Embryonic facial prominence (tissue), 1 donor: ENCODE measurements around the gene LDLRAD4.
"Not testable (repeated sequence)": the region's sequence is repeated elsewhere in the genome, so short reads cannot be mapped to it uniquely, and the experiment has no call there.

ENCODE experiments used
- DNase-seq: peaks from one replicate; pipeline ENCODE4 v3.0.0-alpha.2; 2016; ENCODE audit errors: extremely low spot score

The LDLRAD4 gene

DNA sequence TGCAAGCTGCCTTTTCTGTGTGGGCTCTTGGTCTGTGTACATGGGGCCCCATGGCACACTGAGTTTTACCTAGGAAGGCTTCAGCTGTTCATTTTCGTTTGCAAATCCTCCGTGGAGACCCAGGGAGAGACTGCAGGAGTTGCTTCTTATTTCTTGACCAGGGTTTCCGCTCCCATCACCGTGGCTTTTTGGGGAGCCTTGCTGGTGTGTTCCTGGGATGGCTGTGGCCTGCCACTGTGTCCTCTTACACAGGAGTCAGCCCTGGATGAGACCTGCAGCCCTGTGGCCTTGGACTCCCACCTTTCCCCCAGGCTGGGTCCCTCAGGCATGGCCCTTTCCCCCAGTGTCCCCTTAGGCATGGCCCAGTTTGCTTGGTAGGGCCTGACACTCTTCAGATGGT is 370.8 kb downstream of the LDLRAD4 start:
- no peak for DNase-seq

DNA sequence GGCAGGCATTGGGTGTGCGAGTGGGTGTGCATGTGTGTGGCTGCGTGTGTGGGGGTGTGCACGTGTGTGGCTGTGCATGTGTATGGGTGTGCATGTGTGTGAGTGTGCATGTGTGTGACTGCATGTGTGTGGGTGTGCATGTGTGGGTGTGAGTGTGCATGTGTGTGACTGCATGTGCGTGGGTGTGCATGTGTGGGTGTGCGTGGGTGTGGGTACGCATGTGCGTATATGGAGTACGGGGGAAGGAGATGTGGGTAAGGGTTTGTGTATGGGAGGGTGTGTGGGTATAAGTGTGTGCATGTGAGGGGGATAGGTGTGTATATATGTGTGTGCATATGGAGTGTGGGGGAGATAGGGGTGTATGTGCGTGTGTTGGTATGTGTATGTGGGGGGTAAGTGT is 371.4 kb downstream of the LDLRAD4 start:
- no peak for DNase-seq

DNA sequence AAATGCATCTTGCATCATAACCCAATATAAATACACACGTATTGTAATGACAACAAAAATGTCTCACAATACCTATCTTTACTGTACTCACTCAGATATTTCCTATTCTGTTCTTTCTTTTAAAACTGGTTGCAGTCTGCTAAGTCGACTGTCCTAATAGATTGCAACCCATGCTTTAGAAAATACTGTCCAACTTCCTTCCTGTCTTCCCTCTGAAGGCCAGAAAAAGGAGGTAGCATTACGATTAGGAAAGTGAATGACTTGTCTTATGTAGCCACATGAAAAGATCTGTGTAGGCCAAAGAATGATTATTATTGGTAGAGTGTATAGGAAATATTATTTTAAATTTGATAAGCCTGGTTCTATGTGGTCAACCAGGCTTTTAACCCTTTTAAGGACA is 373.7 kb downstream of the LDLRAD4 start:
- DNase-seq, result no peak

DNA sequence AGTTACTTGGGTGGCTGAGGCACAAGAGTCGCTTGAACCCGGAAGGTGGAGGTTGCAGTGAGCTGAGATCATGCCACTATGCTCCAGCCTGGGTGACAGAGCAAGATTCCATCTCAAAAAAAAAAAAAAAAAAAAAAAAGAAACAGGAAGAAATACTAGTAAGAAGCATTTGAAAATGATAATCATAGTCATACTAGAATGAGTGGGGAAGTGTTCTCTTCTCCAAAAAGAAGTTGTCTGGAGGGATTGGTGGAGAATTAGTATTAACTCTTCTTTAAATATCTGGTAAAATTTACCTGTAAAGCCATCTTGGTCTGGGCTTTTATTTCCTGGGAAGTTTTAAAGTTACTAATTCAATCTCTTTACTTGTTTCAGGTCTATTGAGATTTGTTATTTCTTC is 376.0 kb downstream of the LDLRAD4 start:
- no peak for DNase-seq

DNA sequence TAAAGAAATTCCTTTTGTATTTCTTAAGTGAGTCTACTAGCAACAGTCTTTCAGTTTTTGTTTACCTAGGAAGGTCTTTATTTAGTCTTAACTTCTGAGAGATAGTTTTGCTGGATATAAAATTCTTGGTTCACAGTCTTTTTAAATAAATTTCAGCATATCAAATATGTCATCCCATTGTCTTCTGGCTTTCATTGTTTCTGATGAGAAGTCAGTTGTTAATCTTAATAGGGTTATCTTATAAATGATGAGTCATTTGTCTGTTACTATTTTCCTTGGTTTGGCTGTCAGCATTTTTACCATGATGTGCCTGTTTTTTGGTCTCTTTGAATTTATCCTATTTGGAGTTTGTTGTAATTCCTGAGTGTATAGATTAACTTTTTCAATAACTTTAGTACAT is 378.5 kb downstream of the LDLRAD4 start:
- DNase-seq, result no peak

DNA sequence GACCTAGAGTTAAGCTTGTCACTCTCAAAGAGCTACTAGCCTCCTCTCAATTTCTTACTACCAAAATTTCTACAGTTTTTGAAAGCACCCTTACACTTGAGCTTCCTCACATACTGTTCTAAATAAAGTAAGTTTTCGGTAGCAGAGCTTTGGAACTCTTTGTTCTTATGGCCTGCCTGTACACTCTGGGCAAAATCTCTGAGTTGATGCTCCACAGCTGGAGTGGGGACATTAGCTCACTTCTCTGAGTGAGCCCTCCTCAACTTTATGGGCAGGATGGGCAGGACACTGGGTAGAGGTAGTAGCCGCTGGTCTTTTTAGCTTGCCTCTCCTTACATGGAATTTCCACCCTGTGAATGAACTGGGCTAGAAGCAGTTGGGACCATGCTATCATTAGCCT is 380.0 kb downstream of the LDLRAD4 start:
- no peak for DNase-seq

DNA sequence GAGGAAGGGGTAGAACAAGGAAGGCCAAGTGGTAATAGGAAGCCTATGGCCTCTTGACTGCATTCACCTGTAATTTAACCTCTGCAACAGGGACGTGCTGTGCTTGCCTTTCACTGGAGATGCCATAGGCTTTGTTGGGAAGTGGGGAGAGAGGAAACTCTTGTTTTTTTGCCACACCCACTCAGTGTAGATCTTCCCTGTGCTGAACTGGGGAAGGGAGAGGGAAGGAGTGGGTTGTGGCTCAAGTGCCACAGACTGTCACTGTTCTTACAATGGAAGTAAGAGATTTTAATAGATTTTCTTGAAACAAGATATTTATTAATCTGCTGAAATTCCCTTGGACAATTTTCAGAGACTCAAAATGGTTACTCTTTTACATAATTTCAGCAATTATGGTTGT is 380.5 kb downstream of the LDLRAD4 start:
- no peak for DNase-seq

DNA sequence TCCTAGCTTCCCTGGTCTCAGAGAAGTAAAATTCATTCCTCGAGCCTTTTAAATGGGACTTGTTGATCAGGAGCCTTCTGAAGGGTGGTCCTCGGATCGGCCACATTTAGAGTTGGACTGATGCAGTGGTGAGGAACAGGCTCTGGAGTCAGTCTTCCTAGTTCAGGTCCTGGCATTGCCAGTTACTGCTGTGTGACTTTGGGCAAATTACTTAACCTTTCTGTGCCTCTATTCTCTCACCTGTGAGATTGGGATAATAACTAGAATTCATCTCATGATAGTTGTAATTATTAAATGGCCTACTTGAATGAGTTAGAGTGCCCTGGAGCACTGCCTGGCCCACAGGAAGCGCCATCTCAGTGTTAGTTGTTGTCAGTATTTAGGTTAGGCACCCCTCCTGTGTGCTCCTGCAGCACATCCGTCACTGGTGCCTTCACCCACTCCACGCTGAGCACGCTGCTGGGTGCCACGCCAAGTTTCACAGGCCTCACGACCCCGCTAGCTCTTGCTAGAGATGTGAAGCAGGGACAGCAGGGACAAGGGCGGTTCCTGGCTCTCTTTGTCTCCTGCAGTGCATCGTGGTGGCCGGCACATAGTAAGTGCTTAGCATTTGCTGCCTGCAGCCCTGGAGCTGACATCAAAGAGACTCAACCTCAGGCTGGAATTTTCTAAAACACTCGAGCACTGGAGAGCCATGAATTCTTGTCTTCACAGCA is 384.9 kb downstream of the LDLRAD4 start:
- DNase-seq, result no peak

DNA sequence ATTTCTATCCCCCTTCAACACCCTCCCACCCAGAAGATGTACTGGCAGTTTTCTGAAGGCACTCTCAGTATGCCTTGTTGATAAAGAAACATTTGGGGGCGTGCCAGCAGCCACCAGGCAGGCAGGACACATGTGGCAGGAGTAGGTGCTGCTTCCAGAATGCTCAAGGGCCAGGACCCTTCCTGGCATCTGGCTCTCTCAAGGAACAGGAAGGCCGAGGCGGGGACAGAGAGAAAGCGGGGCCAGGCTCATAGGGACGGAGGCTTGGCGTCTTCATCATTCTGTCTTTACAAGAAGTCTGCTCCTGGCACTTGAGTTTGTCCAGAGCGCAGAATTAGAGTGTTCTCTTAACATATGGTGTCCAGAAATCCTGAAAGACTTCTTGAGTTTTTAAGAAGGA is 386.2 kb downstream of the LDLRAD4 start:
- no peak for DNase-seq

DNA sequence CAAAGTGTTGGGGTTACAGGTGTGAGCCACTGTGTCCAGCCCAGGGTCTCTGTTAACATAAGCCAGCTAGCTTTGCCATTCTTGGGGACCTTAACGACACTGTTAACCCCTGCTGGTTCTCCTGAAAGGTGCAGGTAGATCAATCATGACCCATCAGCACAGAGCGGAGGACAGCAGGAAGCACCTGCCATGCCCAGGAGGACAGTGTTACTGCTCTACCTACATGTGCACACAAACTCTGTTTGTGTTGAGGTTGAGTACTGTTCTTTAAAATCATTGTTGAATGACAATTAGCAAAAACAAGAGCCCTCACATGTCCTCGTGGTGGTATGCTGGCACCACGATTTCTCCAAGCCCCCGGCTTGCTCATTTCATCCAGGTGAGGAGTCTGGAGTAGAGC is 386.9 kb downstream of the LDLRAD4 start:
- no peak for DNase-seq

DNA sequence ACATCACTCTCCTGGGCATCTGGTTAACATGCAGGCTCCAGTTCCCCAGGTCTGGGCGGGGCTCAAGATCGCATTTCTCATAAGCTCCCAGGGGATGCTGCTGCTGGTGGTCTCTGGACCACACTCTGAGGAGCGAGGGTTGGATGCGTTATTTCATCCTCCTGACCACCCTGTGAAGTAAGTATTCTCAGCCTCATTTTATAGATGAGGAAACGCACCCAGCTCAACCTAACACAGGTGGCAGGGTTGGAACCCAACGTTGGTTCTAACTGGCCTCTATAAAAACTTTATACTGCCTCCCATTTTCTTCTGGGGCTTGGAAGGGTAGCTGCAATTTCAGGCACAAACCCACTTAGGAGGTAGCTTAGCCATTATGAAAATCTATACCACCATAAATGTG is 387.3 kb downstream of the LDLRAD4 start:
- DNase-seq, result no peak

DNA sequence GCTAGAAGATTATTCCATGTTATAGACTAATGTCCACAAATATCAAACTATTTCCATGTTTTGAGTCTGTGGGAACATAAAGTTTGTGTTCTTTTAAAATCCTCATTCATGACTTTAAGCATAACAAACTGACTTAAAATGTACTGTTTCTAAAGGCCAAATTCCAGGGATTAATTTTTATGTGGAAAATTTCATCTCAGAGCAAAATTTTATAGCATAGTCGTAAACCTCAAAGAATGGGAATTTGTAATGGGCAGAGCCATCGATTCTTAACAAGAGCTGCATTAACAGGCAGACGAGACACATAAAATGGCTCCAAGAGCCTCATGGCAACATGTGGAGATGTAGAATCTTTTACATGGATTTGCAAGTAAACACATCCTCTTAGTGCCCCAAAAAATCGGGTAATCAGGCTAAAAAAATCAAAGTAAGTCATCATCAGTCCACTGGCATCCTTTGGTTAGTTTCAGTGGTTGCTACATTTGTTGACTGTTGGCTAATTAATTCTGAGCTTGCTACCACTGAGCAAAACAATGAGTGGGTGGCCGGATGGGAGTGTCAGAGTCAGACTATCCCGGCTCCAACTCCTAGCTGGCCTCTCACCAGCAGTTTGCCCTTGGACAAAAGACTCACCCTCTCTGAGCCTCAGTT is 388.2 kb downstream of the LDLRAD4 start:
- no peak for DNase-seq

DNA sequence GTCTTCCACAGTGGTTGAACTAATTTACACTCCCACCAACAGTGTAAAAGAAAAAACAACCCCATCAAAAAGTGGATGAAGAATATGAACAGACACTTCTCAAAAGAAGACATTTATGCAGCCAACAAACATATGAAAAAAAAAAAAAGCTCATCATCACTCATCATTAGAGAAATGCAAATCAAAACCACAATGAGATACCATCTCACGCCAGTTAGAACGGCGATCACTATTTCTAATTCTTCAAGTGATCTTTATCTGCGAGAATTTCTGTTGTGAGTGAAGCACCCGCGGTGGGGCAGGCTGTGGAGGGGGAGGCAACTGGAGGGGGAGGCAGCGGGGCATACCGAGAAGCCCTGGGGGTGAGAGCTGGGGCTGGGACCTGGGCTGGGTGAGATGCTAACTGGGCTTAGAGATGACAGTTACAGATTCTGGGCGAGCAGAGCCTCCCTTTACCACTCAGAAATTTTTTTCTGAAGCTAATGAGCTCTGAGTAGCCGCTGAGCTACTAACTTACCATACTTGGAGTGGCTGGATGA is 389.5 kb downstream of the LDLRAD4 start:
- not testable (repeated sequence) for DNase-seq

DNA sequence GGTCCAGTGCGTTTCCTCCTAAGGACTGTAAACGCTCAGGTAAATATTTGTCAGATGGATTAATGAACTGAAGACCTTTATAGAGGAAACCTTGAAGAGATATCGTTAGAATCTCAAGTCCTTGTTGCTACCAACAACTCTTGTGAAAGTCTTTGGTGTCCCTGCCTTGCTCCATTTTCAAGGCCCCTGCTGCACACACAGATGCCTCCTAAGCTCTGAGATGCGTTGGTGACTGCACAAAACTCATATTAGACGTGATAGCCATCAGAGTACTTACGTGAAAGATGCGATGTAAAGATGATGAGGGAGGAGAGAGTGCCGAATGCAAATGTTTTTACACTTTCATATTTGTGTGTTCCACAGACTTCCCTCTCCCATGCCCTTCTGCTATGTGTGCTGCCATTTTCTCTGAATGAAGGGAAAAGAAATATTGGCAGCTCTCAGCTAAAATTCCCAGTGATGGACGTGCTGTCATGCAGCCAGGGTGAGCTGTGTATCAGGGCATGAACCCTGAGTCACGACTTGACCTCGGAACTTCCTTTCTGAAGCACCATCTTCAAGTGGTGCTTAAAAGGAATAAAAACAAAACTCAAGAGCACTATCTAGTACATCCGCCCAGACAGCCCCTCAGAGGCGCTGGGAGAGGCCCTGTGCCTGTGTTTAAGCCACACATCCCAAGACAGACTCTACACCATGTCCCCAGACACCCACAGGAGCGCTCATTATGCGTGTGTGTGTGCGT is 390.4 kb downstream of the LDLRAD4 start:
- no peak for DNase-seq

DNA sequence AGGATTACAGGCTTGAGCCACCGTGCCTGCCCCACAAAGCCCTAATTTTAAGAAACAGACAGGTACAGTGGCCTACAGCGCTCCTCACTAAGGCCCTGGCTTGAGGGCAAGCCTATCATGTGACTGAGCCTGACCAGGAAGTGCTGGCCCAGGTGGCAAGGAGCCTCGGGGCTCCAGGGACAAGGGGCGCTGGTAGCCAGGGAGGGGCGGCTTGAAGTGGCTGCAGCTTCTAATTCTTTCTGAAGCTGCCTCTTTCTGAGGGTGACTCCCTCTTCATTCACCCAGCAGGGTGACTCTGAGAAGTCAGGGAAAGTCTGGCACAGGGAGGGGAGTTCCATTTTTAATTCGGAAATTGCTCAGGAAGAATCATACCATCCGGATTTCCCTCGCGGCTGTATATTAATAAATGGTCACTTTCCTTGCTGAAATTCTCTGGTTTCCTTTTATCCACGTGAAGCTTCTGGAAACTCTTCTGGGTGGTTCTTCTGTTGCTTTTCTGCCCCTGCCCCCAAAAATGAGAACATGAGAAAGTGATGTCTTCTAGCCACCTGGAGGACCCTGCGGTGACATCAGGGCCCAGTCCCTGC is 392.1 kb downstream of the LDLRAD4 start:
- DNase-seq, result peak; percentile 55

DNA sequence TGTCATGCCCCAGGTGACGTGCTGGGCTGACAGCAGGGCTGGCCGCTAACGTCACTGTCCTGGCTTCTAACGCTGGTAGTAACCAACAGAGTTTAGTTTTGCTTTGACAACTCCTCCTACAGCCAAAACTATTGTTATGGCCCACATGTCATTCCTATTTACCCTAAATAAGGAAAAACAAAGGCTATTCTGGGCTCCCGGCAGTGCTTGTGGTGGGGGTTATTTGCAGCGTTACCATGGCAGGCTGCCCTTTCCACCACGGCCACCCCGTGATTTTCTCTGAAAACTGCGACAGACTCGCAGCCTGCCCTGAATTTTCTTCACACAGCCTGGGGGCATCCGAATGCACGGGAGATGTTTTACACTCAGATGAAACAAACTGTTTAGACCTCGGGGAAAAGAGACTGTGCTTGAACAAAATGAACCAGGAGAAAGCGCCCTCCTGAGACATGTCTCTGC is 392.6 kb downstream of the LDLRAD4 start:
- peak; percentile 37 for DNase-seq

DNA sequence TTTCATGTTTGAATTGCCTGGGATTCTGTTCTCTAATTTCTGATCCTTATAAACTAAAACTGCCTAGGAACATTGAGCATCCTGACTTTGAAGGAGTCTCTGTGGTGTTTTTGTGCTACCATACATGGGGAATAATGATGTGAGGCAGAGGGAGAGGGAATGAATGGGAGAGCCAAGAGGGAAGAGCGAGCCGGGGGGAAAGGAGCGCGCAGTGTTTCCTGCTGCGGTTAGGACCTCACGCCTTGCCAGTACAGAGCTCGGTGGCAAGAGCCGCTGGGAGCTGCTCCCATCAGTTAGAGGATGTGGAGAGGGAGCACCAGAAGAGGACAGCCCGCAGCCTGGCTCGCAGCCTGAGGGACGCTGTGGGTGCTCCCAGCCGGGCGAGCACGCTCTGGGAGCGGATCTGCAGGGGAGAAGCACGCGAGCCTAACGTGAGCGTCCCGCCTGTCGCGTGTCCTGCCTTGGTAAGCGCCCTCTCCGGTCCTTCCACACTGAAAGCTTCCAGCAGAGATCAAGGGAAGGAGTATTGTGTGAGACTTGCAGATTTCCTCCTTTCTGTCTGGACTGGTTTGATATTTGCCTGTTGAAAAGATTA is 393.1 kb downstream of the LDLRAD4 start:
- DNase-seq, result peak; percentile 36

DNA sequence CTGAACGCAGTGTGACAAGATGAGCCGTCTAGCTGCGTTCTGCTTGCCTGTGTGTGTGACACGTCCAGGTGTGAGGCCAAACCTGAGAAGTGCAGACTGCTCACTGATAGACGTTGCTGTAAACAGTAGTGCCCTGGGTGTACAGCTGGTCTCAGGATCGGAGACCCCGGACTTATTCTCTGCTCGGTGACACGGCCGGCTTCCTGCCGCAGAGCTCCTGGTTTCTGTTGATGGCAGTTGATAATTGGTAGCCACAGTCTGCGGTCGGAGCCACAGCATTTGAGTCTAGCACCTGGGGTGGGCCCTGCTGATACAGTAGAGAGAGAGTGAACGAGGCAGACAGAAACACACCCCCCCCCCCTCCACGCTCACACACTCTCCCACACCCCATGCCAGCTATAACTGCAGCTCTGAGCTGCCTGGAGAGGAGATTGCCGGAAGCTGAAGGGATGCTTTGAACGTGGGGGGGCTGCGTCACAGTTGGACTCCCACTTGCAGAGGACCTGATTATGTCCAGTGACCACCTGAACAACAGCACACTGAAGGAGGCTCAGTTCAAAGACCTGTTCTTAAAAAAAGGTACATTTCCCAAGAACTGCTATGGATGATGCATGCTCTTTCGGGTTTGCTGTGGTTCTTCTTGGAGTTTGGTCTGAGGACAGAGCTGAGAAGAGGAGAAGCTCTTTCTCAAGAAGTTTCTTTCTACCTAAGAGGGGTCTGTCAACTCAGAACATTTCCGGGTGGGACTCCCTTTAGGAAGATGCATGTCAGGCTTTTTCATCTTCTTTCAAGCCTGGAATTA is 393.8 kb downstream of the LDLRAD4 start:
- DNase-seq, result no peak

DNA sequence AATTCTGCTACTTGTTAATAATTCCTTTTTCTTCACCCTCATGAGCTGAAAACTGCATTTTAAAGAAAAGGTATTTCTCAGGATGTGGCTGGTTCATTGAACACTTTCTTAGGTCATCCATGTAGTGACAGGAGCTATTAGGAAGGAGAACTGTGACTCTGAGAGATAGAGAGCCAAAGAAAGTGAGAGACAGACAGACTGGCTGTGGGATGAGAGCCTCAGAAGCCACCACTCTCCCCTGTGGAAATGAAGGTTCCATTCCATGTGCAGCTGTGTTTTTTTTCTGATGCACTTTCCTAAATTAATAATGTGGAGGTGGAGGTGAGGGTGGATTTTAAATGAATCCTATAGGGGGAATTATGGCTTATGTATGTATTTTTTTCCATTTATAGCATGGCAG is 394.5 kb downstream of the LDLRAD4 start:
- DNase-seq, result no peak

DNA sequence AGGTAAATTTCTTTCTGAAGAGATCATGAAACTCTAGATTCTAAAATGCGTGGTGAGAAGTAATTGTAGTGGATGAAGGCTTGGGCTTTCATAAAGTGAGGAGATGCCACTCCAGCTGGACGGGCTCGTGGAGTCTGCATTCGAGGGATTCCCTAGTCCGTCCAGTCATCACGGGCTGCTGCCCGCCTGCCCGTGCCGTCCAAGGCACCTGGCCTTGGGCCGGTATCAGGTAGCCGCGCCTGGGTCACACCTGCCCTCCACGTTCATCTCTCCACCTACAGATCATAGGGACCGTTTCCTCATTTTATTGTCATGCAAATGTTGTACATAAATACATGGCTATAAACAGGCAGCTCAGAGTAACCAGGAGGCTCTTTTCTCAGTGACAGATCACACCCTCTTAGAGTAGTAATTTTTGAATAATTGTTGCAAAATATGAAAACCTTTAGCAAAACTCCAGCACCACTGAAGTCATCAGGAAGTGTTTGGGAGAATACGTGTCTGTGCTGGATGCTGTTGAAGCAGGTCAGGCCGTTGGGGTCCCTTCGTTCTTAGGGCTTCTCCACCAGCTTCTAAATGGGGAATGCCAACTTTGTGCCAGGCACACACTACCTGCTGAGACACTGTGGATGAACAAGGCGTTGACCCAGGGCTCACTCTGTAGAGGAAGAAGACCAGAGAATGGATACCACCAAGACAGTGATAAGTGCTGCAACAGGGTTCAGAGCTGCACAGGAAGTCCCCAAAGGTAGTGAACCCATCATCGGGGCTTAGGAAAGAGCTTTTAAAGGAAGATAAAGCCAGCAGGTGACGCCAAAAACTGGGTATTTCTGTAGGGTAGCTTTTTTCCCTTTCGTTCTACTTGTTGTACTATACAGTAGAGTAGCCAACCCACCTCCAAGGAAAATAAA is 395.3 kb downstream of the LDLRAD4 start:
- DNase-seq, result no peak
